ENCODE results near the gene PIP5KL1. TPM values are rescaled to one million over a fixed set of nuclear protein-coding genes. Genes with fewer than 3 reads are reported as not detected.
A peak's percentile ranks its signal among the peaks of the same experiment; 100 is the strongest.

PIP5KL1 gene
- total RNA-seq, 1 experiment from 2014 or later = 7.8 TPM

- ChIA-PET POLR2A (no interaction called here), CTCF (interaction anchor here (1.3 kb wide), 1 partner anchor 71 kb away, joined by 3 read pairs; no protein-coding TSS in a partner anchor)
- H3K9me3 ChIP-seq (ENCODE audit: control insufficient read depth, insufficient read depth, low read depth, low read length) = no peaks in the 10 kb centered on the region
- peak; percentile 82 for ATAC-seq
- peak overlapping the region; percentile 85 for H3K27ac ChIP-seq (ENCODE audit: low read length)
- no peaks in the 10 kb centered on the region for H3K36me3 ChIP-seq (ENCODE audit: control insufficient read depth, insufficient read depth, low read length)
- TF ChIP-seq, protein P1, sequence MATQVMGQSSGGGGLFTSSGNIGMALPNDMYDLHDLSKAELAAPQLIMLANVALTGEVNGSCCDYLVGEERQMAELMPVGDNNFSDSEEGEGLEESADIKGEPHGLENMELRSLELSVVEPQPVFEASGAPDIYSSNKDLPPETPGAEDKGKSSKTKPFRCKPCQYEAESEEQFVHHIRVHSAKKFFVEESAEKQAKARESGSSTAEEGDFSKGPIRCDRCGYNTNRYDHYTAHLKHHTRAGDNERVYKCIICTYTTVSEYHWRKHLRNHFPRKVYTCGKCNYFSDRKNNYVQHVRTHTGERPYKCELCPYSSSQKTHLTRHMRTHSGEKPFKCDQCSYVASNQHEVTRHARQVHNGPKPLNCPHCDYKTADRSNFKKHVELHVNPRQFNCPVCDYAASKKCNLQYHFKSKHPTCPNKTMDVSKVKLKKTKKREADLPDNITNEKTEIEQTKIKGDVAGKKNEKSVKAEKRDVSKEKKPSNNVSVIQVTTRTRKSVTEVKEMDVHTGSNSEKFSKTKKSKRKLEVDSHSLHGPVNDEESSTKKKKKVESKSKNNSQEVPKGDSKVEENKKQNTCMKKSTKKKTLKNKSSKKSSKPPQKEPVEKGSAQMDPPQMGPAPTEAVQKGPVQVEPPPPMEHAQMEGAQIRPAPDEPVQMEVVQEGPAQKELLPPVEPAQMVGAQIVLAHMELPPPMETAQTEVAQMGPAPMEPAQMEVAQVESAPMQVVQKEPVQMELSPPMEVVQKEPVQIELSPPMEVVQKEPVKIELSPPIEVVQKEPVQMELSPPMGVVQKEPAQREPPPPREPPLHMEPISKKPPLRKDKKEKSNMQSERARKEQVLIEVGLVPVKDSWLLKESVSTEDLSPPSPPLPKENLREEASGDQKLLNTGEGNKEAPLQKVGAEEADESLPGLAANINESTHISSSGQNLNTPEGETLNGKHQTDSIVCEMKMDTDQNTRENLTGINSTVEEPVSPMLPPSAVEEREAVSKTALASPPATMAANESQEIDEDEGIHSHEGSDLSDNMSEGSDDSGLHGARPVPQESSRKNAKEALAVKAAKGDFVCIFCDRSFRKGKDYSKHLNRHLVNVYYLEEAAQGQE (IDR thresholded peaks at IDR 0.05; ENCODE audit: insufficient read depth in 1 of 2, low read depth in 2 of 2, low read length in 1 of 2) = no peak
- TF ChIP-seq POLR2AphosphoS5 (IDR thresholded peaks at IDR 0.05; ENCODE audit: low read depth, low read length) (no peak), SIN3A (IDR thresholded peaks at IDR 0.05; ENCODE audit: borderline replicate concordance, insufficient read depth, low read depth, low read length) (0 out of 2 replicates have a peak, but pooled peaks have one; percentile 53), TCF7L2 (IDR thresholded peaks at IDR 0.05; ENCODE audit: low read depth, low read length) (no peak)
- peaks cover 88% of the 10 kb centered on the region for H3K4me1 ChIP-seq (ENCODE audit: control insufficient read depth, insufficient read depth, low read length)
- intact Hi-C loops (cut with micrococcal nuclease; ENCODE audit: unreplicated experiment) = no loop called here
- peak; percentile 91 for DNase-seq (ENCODE audit: low read depth, low spot score)
- in situ Hi-C loops (cut with HindIII; ENCODE audit: low pct_unique_long_range_greater_than_20kb, low sequenced_read_pairs) = no loop called here
- no TSS peak for BruUV-seq (replicated peaks)
- H3K27me3 ChIP-seq (ENCODE audit: control insufficient read depth, insufficient read depth, low read length) = no peaks in the 10 kb centered on the region
- H3K4me3 ChIP-seq (ENCODE audit: low read depth in 2 of 2, low read length in 2 of 2) = peak overlapping the region in 1 of 2 experiments; percentile 9; a peak in 2 of 4 replicates
Measured at GRCh38 chr9:127955294-127956015, 24.9 kb upstream of the PIP5KL1 start.

GRCh38 chr9:127954831-127955293 is 24.3 kb upstream of the PIP5KL1 start:
- ATAC-seq (peak; percentile 20), DNase-seq (ENCODE audit: low read depth, low spot score) (no peak)
- intact Hi-C loops (cut with micrococcal nuclease; ENCODE audit: unreplicated experiment) (no loop called here), in situ Hi-C loops (cut with HindIII; ENCODE audit: low pct_unique_long_range_greater_than_20kb, low sequenced_read_pairs) (no loop called here)
- ChIA-PET CTCF (interaction anchor here (0.5 to 1.3 kb wide), 2 partner anchors 42 to 72 kb away, joined by 3 to 7 read pairs; no protein-coding TSS in a partner anchor), POLR2A (no interaction called here)
- Histone ChIP-seq H3K9me3 (ENCODE audit: control insufficient read depth, insufficient read depth, low read depth, low read length) (no peaks in the 10 kb centered on the region), H3K27me3 (ENCODE audit: control insufficient read depth, insufficient read depth, low read length) (no peaks in the 10 kb centered on the region), H3K27ac (ENCODE audit: low read length) (peak overlapping the region; percentile 85), H3K36me3 (ENCODE audit: control insufficient read depth, insufficient read depth, low read length) (no peaks in the 10 kb centered on the region), H3K4me1 (ENCODE audit: control insufficient read depth, insufficient read depth, low read length) (peaks cover 88% of the 10 kb centered on the region), H3K4me3 (ENCODE audit: low read depth in 2 of 2, low read length in 2 of 2) (peak overlapping the region in 1 of 2 experiments; percentile 9; a peak in 1 of 4 replicates)
- TF ChIP-seq SIN3A (IDR thresholded peaks at IDR 0.05; ENCODE audit: borderline replicate concordance, insufficient read depth, low read depth, low read length) (no peak), CTCF (IDR thresholded peaks at IDR 0.05) (no peak), POLR2AphosphoS5 (IDR thresholded peaks at IDR 0.05; ENCODE audit: low read depth, low read length) (no peak), TCF7L2 (IDR thresholded peaks at IDR 0.05; ENCODE audit: low read depth, low read length) (no peak)
- TF ChIP-seq, protein P1 (IDR thresholded peaks at IDR 0.05; ENCODE audit: insufficient read depth in 1 of 2, low read depth in 2 of 2, low read length in 1 of 2) = no peak; a peak in 1 of 4 replicates
- no TSS peak for BruUV-seq (replicated peaks)

Measured in Panc1 (cell line).